Osteocyte (in vitro differentiated cells): ENCODE results near the gene ORM1. TPM values are rescaled to one million over a fixed set of nuclear protein-coding genes. Genes with fewer than 3 reads are reported as not detected.

Experiments used
- DNase-seq: peaks from one replicate; pipeline ENCODE4 v3.0.0; 2021; ENCODE audit warnings: mixed read lengths; ENCODE audit not compliant: unreplicated experiment; ENCODE audit errors: extremely low spot score
- H3K27ac Mint-ChIP-seq: one replicate; pipeline ENCODE4 v1.8.0; 2021; ENCODE audit warnings: mild to moderate bottlenecking, mixed read lengths; ENCODE audit not compliant: unreplicated experiment
- H3K27me3 Mint-ChIP-seq: one replicate; pipeline ENCODE4 v1.8.0; 2021; ENCODE audit warnings: mixed read lengths; ENCODE audit not compliant: unreplicated experiment
- H3K36me3 Mint-ChIP-seq: one replicate; pipeline ENCODE4 v1.8.0; 2021; ENCODE audit warnings: mixed read lengths; ENCODE audit not compliant: unreplicated experiment
- H3K4me1 Mint-ChIP-seq: one replicate; pipeline ENCODE4 v1.8.0; 2021; ENCODE audit warnings: mixed read lengths; ENCODE audit not compliant: unreplicated experiment
- H3K4me3 Mint-ChIP-seq: one replicate; pipeline ENCODE4 v1.8.0; 2021; ENCODE audit warnings: mild to moderate bottlenecking, moderate library complexity, mixed read lengths; ENCODE audit not compliant: unreplicated experiment
- H3K9me3 Mint-ChIP-seq: one replicate; pipeline ENCODE4 v1.8.0; 2021; ENCODE audit warnings: mixed read lengths; ENCODE audit not compliant: unreplicated experiment
- CTCF ChIP-seq: fragments of 200-600 bp; sonication (generic); IDR thresholded peaks from 2 replicates; pipeline ENCODE4 v1.5.0; 2021; ENCODE audit warnings: antibody characterized with exemption, mild to moderate bottlenecking, moderate library complexity
- total RNA-seq: library from RNA; stranded (reverse); gene quantifications from 2 replicates; pipeline ENCODE4 v1.2.1, GENCODE V29; 2021

Gene ORM1
- total RNA-seq, 1 donor from 2014 or later = not detected

- H3K4me3 Mint-ChIP-seq = no peak overlapping the region
- H3K36me3 Mint-ChIP-seq = peaks cover 39% of the 10 kb centered on the region
- H3K9me3 Mint-ChIP-seq = no peaks in the 10 kb centered on the region
- no peaks in the 10 kb centered on the region for H3K27me3 Mint-ChIP-seq
- H3K4me1 Mint-ChIP-seq = peaks cover 3% of the 10 kb centered on the region
- no peak for DNase-seq
- no peak overlapping the region for H3K27ac Mint-ChIP-seq
- TF ChIP-seq CTCF = no peak
Measured at GRCh38 chr9:114374936-114375335, 52.0 kb downstream of the ORM1 start.

GRCh38 chr9:114375386-114376175 lies 52.7 kb downstream of the ORM1 start:
- TF ChIP-seq CTCF = no peak
- Mint-ChIP-seq H3K4me3 (no peak overlapping the region), H3K27me3 (no peaks in the 10 kb centered on the region), H3K9me3 (no peaks in the 10 kb centered on the region), H3K36me3 (peaks cover 42% of the 10 kb centered on the region), H3K4me1 (peaks cover 3% of the 10 kb centered on the region), H3K27ac (no peak overlapping the region)
- DNase-seq = no peak

Other genes with a start within 250 kb of the ORM1 start
- gene AMBP, start 244.8 kb upstream of the ORM1 start, total RNA-seq = not detected in 2 replicates
- gene KIF12, start 223.8 kb upstream of the ORM1 start, total RNA-seq = 0.47 and 0.64 TPM in 2 replicates
- gene COL27A1, start 167.6 kb upstream of the ORM1 start, total RNA-seq = 44.4 and 44.8 TPM in 2 replicates
- not detected in 2 replicates for gene ORM2, start 6.8 kb downstream of the ORM1 start, total RNA-seq
- gene AKNA, start 64.9 kb downstream of the ORM1 start, total RNA-seq = 36.0 and 37.0 TPM in 2 replicates
- gene WHRN, start 182.4 kb downstream of the ORM1 start, total RNA-seq = 11.0 and 12.0 TPM in 2 replicates